ENCODE results near the gene CLEC20A.

GRCh38 chr1:178506177-178506576 is 9.4 kb upstream of the CLEC20A start:
- TF ChIP-seq EP300 (IDR thresholded peaks at IDR 0.05) (no peak), CTCF (IDR thresholded peaks at IDR 0.05) (no peak), POLR2A (IDR thresholded peaks at IDR 0.05) (no peak)

All from ovary (tissue), 3 donors.